NCI-H345 treated with DMSO at 0.1 percent for 48 hours (cell line): Measurements from ENCODE around the gene C16orf78.

Source experiments
- DNase-seq: peaks from one replicate; lab custom pipeline; 2025; ENCODE audit not compliant: unreplicated experiment; lab: John Stamatoyannopoulos, UW

C16orf78 gene, protein sequence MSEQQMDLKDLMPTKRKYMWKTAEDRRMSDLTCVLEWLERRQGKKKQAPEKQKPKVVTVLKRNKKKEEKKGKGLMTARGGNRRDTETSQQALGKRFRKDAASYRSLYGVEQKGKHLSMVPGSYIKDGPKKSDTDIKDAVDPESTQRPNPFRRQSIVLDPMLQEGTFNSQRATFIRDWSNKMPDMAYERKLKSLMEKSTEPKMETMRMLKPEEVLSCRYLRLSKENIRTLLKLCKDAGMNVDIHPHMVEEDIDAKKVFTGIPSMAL

DNA sequence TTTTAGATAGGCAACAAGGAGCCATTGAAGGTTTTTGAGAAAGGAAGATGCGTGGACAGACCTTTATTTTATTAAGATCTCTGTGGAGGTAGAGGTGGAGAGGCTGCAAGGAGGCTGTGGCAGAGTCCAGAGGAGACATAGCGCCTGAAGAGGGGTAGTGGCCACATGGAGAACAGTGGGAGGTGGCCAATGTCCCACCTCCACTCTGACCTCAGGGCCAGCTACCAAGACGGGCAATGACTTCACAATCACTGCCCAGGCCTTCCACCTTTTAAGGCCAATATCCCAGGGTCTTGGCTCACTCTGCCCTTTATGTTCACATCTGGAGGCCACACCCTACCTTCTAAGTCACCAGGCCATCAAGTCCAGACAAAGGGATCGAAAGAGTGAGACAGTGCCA is at the start of gene C16orf78:
C16orf78 (plus strand) TSS at position 301 of the 400 bp plus-strand sequence. CDS start 136 bp downstream, outside the sequence.
- DNase-seq: no peak

- DNase-seq: no peak
These were observed 48.9 kb upstream of the C16orf78 start for GRCh38 chr16:49324703-49325102.

GRCh38 chr16:49327466-49327865 is 46.1 kb upstream of the C16orf78 start:
- no peak for DNase-seq

GRCh38 chr16:49328325-49328724 is 45.3 kb upstream of the C16orf78 start:
- DNase-seq: no peak

DNA sequence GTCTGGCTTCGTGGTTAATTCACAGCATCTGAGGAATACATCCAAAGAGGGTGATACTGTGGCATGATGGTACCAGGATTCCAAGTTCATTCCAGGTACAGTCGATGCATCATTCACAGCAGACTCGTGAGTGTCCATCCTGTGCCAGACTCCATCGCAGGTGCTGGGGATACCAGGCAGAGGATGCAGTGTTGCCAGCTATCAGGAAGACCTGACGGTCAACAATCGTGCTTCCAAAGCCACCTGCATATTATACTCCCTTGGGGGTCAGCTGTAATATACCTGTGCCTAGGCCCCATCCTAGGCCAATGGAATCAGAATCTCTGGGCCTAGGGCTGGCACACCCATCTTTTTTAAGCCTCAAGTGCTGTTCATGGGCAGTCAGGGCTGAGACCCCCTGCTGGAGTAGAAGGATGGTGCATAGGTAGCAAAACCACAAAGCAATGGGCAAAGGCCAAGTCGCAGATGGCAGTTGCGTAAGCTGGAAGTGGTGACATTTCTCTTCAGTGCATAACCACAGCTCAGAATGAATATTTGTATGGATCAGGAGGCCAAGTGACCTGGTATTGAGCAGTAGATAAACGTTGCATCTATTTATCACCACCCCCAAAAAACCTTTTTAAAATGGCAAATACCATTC is 42.9 kb upstream of the C16orf78 start:
- DNase-seq: no peak

GRCh38 chr16:49332589-49333258 is 40.9 kb upstream of the C16orf78 start:
- no peak for DNase-seq

DNA sequence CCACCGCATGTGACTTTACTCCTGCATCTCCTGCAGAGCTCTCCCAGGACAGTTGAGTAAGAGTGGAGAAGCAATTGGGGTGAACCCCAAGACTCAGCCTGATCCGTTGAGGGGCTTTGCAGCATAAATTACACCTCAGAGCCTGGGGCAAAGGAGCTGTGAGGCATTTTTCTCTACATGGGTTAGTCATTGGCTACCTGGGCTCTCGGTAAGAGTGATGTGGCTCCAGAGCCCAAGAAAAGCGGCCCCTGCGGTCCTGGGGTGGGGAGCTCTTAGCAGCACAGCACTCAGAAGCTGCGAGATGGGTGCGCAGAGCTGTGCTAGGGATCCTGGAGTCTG is 40.4 kb upstream of the C16orf78 start:
- no peak for DNase-seq

DNA sequence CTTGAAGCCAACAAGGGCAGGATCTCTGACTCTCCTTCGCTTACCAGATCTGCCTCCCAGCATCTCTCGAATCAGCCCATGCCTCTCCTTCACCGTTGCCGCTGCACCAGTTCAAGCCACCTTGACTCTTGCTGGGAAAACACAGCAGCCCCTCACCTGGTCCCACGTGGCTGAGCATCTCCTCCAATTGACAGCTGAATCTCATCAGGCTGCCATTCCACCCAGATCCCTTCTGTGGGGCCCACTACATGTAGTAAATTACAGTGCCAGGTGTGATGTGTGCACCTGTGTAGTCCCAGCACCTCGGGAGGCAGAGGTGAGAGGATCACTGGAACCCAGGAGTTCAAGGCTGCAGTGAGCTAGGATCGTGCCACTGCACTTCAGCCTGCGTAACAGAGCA is 37.8 kb upstream of the C16orf78 start:
- no peak for DNase-seq

- no peak for DNase-seq
These were observed 37.0 kb upstream of the C16orf78 start for GRCh38 chr16:49336581-49336980.

GRCh38 chr16:49337814-49338350 is 35.7 kb upstream of the C16orf78 start:
- no peak for DNase-seq

- DNase-seq: no peak
These were observed 34.9 kb upstream of the C16orf78 start for GRCh38 chr16:49338611-49339265.

- DNase-seq: no peak
These were observed 33.1 kb upstream of the C16orf78 start for GRCh38 chr16:49340466-49340865.

DNA sequence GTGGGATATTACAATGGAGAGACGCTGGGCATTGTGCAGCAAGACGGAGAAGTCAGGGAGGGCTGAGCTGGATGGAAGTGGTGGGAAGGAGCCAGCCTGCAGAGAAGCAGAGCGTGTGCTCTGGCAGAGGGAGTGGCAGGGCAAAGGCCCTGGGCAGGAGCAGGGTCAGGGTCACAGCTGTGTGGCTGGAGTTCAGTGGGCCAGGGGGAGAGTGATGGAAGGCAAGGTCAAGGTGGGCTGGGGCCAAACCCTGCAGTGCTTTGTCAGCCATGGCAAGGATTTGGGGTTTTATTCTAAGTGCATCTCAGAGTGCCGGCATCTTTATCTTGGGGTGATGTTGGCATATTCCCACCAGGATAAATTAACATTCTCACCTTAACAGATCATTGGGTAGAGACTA is 31.9 kb upstream of the C16orf78 start:
- DNase-seq: no peak

- DNase-seq: no peak
These were observed 31.0 kb upstream of the C16orf78 start for GRCh38 chr16:49342336-49343265.

GRCh38 chr16:49343291-49343690 is 30.3 kb upstream of the C16orf78 start:
- no peak for DNase-seq

GRCh38 chr16:49344401-49344800 is 29.2 kb upstream of the C16orf78 start:
- DNase-seq: no peak

DNA sequence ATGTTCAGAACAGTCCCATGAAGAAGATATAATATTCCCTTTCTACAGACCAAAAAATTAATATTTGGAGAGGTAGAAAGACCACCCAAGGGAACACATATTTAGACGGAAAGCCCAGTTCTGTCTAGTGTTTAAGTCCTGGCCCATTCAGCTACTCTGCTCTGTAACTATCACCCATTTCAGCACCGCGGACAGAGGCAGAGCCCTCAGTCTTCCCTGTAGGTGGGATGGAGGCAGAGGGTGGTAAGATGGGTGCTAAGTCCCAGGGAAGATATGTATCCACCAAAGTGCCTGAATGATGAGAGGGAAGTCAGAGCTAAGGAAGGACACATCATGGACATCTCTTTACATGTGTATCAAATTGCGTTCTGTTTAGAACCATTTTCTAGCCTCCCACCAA is 27.8 kb upstream of the C16orf78 start:
- DNase-seq: no peak

DNA sequence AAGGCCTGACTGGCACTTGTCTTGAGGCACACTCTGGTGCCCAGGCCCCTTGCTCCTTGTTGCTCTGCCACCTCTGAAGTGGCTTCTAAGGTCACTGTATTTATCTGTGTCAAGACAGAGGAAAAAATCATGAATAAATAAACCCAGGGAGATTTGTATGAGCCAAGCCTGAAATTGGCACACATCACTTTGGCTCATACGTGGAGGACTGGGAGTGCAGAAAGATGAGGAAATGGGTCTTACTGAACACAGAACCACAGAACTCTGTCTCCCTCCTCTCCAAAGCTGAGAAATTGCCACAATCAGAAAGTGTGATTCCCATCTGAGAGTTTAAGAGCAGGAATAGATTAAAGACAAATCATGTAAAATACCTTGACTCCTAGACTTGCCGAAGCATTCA is 27.1 kb upstream of the C16orf78 start:
- DNase-seq: no peak

DNA sequence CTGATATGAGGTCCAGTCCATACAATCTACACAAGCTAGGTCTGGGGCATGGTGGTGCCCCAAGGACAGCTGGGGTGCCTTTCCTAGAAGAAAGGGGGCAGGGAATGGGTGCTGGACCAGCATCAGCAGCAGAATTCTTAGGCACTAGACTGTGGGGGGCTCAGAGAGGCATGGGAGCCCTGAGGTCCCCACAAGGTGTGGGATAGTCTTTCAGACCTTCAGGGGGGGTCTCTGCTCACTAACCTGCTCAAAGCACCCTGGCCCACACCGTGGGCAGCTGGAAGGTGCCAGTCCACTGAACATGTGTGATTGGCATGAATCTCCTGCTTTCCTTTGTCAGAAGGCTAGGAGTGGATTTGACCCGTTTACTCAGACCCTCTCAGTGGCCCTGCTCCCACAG is 26.1 kb upstream of the C16orf78 start:
- no peak for DNase-seq

DNA sequence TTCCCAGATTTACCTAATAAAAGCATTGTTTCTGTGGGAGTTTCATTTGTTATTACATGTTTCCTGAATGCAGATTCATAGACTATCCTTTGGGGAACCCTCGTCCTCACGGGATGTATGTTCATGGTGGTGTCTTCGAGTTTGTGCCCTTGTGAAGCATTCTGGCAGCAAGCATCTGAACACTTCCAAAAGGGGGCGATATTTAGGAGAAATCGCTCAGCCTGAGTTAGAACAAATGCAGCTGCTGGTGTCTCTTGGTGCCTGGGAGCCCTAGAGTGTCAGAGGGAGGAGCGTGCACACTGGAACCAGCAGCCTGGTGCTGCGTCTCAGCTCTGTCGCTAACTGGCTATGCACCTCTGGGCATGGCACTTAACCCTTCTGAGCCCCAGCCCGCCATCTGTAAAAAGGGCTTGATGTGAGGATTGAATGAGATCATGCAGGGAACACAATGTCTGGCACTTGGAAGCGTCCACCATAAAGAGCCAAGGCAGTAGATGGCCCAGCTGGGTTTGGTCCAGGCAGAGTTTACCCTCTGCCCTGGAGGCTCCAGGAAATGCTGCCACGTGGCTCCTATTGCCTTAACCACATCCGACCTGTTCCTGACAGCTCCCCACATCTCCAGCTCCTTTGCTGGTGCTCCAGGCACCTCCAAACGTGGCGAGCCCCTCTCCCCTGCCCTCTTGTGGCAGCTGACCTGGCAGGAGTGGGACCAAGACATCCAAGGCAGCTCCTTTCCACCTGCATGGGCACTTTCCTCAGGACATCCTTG is 25.0 kb upstream of the C16orf78 start:
- DNase-seq: no peak
